HepG2 (cell line): ENCODE measurements around the gene RECQL5. TPM values are rescaled to one million over a fixed set of nuclear protein-coding genes. Genes with fewer than 3 reads are reported as not detected.

Experiments used
- AGO1 ChIP-seq: fragments of 200-400 bp; formaldehyde crosslinking; IDR thresholded peaks from 2 replicates; pipeline ENCODE4 v1.6.1; 2017; ENCODE audit warnings: mild to moderate bottlenecking, low read depth, low read length, moderate library complexity; ENCODE audit not compliant: poor library complexity, severe bottlenecking
- CC2D1A ChIP-seq: sonication (generic); formaldehyde crosslinking; IDR thresholded peaks from 2 replicates; pipeline ENCODE4 v1.8.1; 2023; ENCODE audit warnings: mild to moderate bottlenecking, missing genetic modification reagents
- CCDC6 ChIP-seq: sonication (generic); formaldehyde crosslinking; IDR thresholded peaks from 2 replicates; pipeline ENCODE4 v1.8.1; 2022; ENCODE audit warnings: mild to moderate bottlenecking, missing genetic modification reagents, moderate library complexity
- CTCF ChIP-seq: sonication (generic); formaldehyde crosslinking; IDR thresholded peaks from 2 replicates; pipeline ENCODE4 v1.5.0; 2020; ENCODE audit warnings: mild to moderate bottlenecking, missing genetic modification reagents, moderate library complexity
- GMEB2 ChIP-seq: IDR thresholded peaks from 2 replicates; pipeline ENCODE4 v1.6.1; 2016; ENCODE audit warnings: missing biosample characterization, missing genetic modification reagents, low read depth
- HMGA1 ChIP-seq: sonication (generic); formaldehyde crosslinking; conservative IDR thresholded peaks from 2 replicates; pipeline ENCODE4 v1.4.0; 2020; ENCODE audit warnings: missing genetic modification reagents
- HNF4A ChIP-seq: sonication (generic); formaldehyde crosslinking; IDR thresholded peaks from 2 replicates; pipeline ENCODE4 v1.4.0; 2020; ENCODE audit warnings: missing genetic modification reagents
- NR2C2 ChIP-seq: sonication (generic); formaldehyde crosslinking; IDR thresholded peaks from 2 replicates; pipeline ENCODE4 v1.4.0; 2020; ENCODE audit warnings: missing genetic modification reagents, mild to moderate bottlenecking, moderate library complexity, borderline replicate concordance
- RAD51 ChIP-seq: fragments of 450-650 bp; IDR thresholded peaks from 2 replicates; pipeline ENCODE4 v1.6.1; 2016; ENCODE audit warnings: borderline replicate concordance
- SRF ChIP-seq: IDR thresholded peaks from 2 replicates; pipeline ENCODE4 v1.6.1; 2011; ENCODE audit warnings: mild to moderate bottlenecking, low read depth, low read length, moderate library complexity
- STAG1 ChIP-seq: sonication (generic); formaldehyde crosslinking; IDR thresholded peaks from 2 replicates; pipeline ENCODE4 v1.4.0; 2020; ENCODE audit warnings: missing genetic modification reagents
- ZNF782 ChIP-seq: sonication (generic); formaldehyde crosslinking; IDR thresholded peaks from 2 replicates; pipeline ENCODE4 v1.4.0; 2020; ENCODE audit warnings: missing genetic modification reagents, mild to moderate bottlenecking, borderline replicate concordance
- ZSCAN29 ChIP-seq: sonication (generic); formaldehyde crosslinking; conservative IDR thresholded peaks from 2 replicates; pipeline ENCODE4 v1.4.0; 2020; ENCODE audit warnings: mild to moderate bottlenecking, missing genetic modification reagents
- polyA plus RNA-seq, 8 experiments: library from polyadenylated mRNA; depleted of rRNA in 3 of 8; stranded (reverse) in 7 of 8; unstranded in 1 of 8; fragments of >200 nt; fragmentation: Illumina TruSeq in 4 of 8; extraction: Trizol in 4 of 8; gene quantifications; 2 replicates each; pipeline versions ENCODE4 v1.2.1 to v1.2.3, GENCODE V29; 2011 to 2016; ENCODE audit warnings: low read depth in 4 of 8, missing spikeins in 1 of 8, mixed read lengths in 1 of 8; ENCODE audit not compliant: insufficient read depth in 1 of 8
- total RNA-seq, 5 experiments: library from RNA; depleted of rRNA; stranded (reverse); fragments of >200 nt; fragmentation: Illumina TruSeq; extraction: Trizol; gene quantifications; 2 replicates each; pipeline ENCODE4 v1.2.3, GENCODE V29; 2016; ENCODE audit warnings: low read depth in 1 of 5
- TF ChIP-seq, protein P1 (sequence below): sonication (generic); formaldehyde crosslinking; IDR thresholded peaks from 2 replicates; pipeline ENCODE4 v1.9.0; 2021; ENCODE audit warnings: missing genetic modification reagents, mild to moderate bottlenecking, borderline replicate concordance
- TF ChIP-seq, protein P2 (sequence below): sonication (generic); formaldehyde crosslinking; IDR thresholded peaks from 2 replicates; pipeline ENCODE4 v1.4.0; 2020; ENCODE audit warnings: missing genetic modification reagents, mild to moderate bottlenecking, borderline replicate concordance
- TF ChIP-seq, protein P3 (sequence below): sonication (generic); formaldehyde crosslinking; IDR thresholded peaks from 2 replicates; pipeline ENCODE4 v1.8.1; 2023; ENCODE audit warnings: missing genetic modification reagents, mild to moderate bottlenecking, borderline replicate concordance
- TF ChIP-seq, protein P4 (sequence below): sonication (generic); formaldehyde crosslinking; IDR thresholded peaks from 2 replicates; pipeline ENCODE4 v1.9.0; 2022; ENCODE audit warnings: missing genetic modification reagents, mild to moderate bottlenecking, borderline replicate concordance
- TF ChIP-seq, protein P5 (sequence below): sonication (generic); formaldehyde crosslinking; IDR thresholded peaks from 2 replicates; pipeline ENCODE4 v1.8.1; 2023; ENCODE audit warnings: mild to moderate bottlenecking, inconsistent platforms, moderate library complexity, missing genetic modification reagents, borderline replicate concordance

The RECQL5 gene
- total and polyA plus RNA-seq, 2 of the 13 experiments (the other 11 are each of a cell fraction or from before 2014, with no cell fraction given) = 27.7 to 32.0 TPM

DNA sequence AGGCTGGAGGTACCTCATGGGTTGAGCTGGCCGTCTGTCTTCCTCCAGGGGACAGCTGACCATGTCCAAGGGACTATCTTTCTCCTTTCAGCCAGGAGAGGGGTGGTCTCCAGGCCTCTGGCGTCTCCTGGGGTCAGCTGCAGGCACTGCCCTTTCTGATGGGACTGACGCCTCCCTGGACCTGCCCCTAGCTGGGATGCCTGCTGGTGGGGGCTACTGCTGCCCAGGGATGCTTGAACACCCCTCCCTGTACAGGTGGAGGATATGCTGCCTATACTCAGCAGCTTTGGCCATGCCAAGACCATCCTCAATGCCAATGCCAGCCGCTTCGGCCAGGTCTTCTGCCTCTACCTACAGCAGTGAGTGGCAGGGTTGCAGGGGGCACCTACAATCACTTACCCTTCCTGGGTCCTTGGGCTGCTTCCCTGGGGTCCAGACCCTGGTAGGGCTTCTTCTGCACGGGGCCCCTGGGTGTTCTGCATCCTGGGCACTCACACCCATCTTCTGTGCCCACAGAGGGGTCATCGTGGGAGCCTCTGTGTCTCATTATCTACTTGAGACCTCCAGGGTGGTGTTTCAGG lies 75.1 kb downstream of the RECQL5 start (continued):
- no peak for TF ChIP-seq GMEB2 (CRISPR knock-in tag)
- no peak for TF ChIP-seq HMGA1 (CRISPR knock-in tag)
- TF ChIP-seq ZSCAN29 (CRISPR knock-in tag) = no peak
- TF ChIP-seq ZNF782 (CRISPR knock-in tag) = no peak
- no peak for TF ChIP-seq NR2C2 (CRISPR knock-in tag)
- TF ChIP-seq, protein P1, sequence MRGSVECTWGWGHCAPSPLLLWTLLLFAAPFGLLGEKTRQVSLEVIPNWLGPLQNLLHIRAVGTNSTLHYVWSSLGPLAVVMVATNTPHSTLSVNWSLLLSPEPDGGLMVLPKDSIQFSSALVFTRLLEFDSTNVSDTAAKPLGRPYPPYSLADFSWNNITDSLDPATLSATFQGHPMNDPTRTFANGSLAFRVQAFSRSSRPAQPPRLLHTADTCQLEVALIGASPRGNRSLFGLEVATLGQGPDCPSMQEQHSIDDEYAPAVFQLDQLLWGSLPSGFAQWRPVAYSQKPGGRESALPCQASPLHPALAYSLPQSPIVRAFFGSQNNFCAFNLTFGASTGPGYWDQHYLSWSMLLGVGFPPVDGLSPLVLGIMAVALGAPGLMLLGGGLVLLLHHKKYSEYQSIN = no peak
- TF ChIP-seq, protein P2, sequence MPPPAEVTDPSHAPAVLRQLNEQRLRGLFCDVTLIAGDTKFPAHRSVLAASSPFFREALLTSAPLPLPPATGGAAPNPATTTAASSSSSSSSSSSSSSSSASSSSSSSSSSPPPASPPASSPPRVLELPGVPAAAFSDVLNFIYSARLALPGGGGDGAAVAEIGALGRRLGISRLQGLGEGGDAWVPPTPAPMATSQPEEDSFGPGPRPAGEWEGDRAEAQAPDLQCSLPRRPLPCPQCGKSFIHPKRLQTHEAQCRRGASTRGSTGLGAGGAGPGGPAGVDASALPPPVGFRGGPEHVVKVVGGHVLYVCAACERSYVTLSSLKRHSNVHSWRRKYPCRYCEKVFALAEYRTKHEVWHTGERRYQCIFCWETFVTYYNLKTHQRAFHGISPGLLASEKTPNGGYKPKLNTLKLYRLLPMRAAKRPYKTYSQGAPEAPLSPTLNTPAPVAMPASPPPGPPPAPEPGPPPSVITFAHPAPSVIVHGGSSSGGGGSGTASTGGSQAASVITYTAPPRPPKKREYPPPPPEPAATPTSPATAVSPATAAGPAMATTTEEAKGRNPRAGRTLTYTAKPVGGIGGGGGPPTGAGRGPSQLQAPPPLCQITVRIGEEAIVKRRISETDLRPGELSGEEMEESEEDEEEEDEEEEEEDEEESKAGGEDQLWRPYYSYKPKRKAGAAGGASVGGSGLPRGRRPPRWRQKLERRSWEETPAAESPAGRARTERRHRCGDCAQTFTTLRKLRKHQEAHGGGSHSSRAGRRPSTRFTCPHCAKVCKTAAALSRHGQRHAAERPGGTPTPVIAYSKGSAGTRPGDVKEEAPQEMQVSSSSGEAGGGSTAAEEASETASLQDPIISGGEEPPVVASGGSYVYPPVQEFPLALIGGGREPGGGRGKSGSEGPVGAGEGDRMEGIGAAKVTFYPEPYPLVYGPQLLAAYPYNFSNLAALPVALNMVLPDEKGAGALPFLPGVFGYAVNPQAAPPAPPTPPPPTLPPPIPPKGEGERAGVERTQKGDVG (CRISPR knock-in tag) = no peak
- TF ChIP-seq HNF4A = no peak
- TF ChIP-seq CCDC6 (CRISPR knock-in tag) = no peak
- peak; percentile 83 for TF ChIP-seq STAG1 (CRISPR knock-in tag)
- TF ChIP-seq AGO1 = no peak
- no peak for TF ChIP-seq RAD51
- no peak for TF ChIP-seq SRF
- TF ChIP-seq, protein P3, sequence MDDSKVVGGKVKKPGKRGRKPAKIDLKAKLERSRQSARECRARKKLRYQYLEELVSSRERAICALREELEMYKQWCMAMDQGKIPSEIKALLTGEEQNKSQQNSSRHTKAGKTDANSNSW (CRISPR knock-in tag) = no peak
- TF ChIP-seq CC2D1A = no peak
- peak; percentile 80 for TF ChIP-seq CTCF (CRISPR knock-in tag)
- TF ChIP-seq, protein P4, sequence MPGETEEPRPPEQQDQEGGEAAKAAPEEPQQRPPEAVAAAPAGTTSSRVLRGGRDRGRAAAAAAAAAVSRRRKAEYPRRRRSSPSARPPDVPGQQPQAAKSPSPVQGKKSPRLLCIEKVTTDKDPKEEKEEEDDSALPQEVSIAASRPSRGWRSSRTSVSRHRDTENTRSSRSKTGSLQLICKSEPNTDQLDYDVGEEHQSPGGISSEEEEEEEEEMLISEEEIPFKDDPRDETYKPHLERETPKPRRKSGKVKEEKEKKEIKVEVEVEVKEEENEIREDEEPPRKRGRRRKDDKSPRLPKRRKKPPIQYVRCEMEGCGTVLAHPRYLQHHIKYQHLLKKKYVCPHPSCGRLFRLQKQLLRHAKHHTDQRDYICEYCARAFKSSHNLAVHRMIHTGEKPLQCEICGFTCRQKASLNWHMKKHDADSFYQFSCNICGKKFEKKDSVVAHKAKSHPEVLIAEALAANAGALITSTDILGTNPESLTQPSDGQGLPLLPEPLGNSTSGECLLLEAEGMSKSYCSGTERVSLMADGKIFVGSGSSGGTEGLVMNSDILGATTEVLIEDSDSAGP = no peak
- TF ChIP-seq, protein P5, sequence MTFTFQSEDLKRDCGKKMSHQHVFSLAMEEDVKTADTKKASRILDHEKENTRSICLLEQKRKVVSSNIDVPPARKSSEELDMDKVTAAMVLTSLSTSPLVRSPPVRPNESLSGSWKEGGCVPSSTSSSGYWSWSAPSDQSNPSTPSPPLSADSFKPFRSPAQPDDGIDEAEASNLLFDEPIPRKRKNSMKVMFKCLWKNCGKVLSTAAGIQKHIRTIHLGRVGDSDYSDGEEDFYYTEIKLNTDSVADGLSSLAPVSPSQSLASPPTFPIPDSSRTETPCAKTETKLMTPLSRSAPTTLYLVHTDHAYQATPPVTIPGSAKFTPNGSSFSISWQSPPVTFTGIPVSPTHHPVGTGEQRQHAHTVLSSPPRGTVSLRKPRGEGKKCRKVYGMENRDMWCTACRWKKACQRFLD (CRISPR knock-in tag) = no peak
